H9 (cell line): Measurements from ENCODE around the gene ZNF791. TPM values are rescaled to one million over a fixed set of nuclear protein-coding genes. Genes with fewer than 3 reads are reported as not detected.

ENCODE experiments used
- DNase-seq: peaks from one replicate; pipeline ENCODE4 v3.0.0-alpha.2; 2017
- H2AFZ ChIP-seq: one replicate; pipeline ENCODE4 v1.6.1; 2013; ENCODE audit warnings: mild to moderate bottlenecking, low read length, control low read depth, moderate library complexity
- H2AK5ac ChIP-seq: 2 replicates; pipeline ENCODE4 v1.6.1; 2013; ENCODE audit warnings: low read length, control low read depth, mixed read lengths; ENCODE audit not compliant: insufficient read length
- H2BK120ac ChIP-seq: one replicate; pipeline ENCODE4 v1.6.1; 2013; ENCODE audit warnings: low read depth, mild to moderate bottlenecking, low read length, control low read depth, inconsistent platforms; ENCODE audit not compliant: poor library complexity, severe bottlenecking
- H2BK12ac ChIP-seq: 2 replicates; pipeline ENCODE4 v1.6.1; 2013; ENCODE audit warnings: low read length, control low read depth, mixed read lengths, low read depth; ENCODE audit not compliant: insufficient read length
- H2BK15ac ChIP-seq: 2 replicates; pipeline ENCODE4 v1.6.1; 2013; ENCODE audit warnings: low read depth, low read length, control low read depth
- H2BK20ac ChIP-seq: one replicate; pipeline ENCODE4 v1.6.1; 2013; ENCODE audit warnings: low read depth, mild to moderate bottlenecking, low read length, control low read depth, inconsistent platforms; ENCODE audit not compliant: poor library complexity, severe bottlenecking
- H2BK5ac ChIP-seq: 2 replicates; pipeline ENCODE4 v1.6.1; 2013; ENCODE audit warnings: low read length, control low read depth, mixed read lengths; ENCODE audit not compliant: insufficient read length
- H3K14ac ChIP-seq: 2 replicates; pipeline ENCODE4 v1.6.1; 2013; ENCODE audit warnings: low read length, control low read depth; ENCODE audit not compliant: insufficient read depth
- H3K18ac ChIP-seq: 2 replicates; pipeline ENCODE4 v1.6.1; 2013; ENCODE audit warnings: low read depth, mild to moderate bottlenecking, mixed read lengths, low read length, control low read depth; ENCODE audit not compliant: insufficient read length
- H3K23ac ChIP-seq: 2 replicates; pipeline ENCODE4 v1.6.1; 2013; ENCODE audit warnings: low read length, control low read depth, mixed read lengths, low read depth; ENCODE audit not compliant: insufficient read length
- H3K23me2 ChIP-seq: 2 replicates; pipeline ENCODE4 v1.6.1; 2013; ENCODE audit warnings: low read depth, mild to moderate bottlenecking, mixed read lengths, low read length, control low read depth; ENCODE audit not compliant: insufficient read length, poor library complexity, severe bottlenecking
- H3K27ac ChIP-seq: 2 replicates; pipeline ENCODE4 v1.5.1; 2013; ENCODE audit warnings: low read length, control low read depth, mixed read lengths, low read depth; ENCODE audit not compliant: insufficient read length
- H3K27me3 ChIP-seq: 2 replicates; pipeline ENCODE4 v1.6.1; 2013; ENCODE audit warnings: low read length, control low read depth, inconsistent platforms; ENCODE audit not compliant: insufficient read depth
- H3K4ac ChIP-seq: 2 replicates; pipeline ENCODE4 v1.6.1; 2013; ENCODE audit warnings: low read depth, mild to moderate bottlenecking, control low read depth, inconsistent platforms, low read length, moderate library complexity
- H3K4me1 ChIP-seq: 2 replicates; pipeline ENCODE4 v1.6.1; 2013; ENCODE audit warnings: low read length, control low read depth, inconsistent platforms; ENCODE audit not compliant: insufficient read depth
- H3K4me2 ChIP-seq: 2 replicates; pipeline ENCODE4 v1.6.1; 2013; ENCODE audit warnings: low read length, control low read depth, mixed read lengths; ENCODE audit not compliant: insufficient read length, insufficient read depth
- H3K56ac ChIP-seq: 2 replicates; pipeline ENCODE4 v1.6.1; 2013; ENCODE audit warnings: low read depth, mild to moderate bottlenecking, mixed read lengths, low read length, control low read depth; ENCODE audit not compliant: insufficient read length
- H3K79me1 ChIP-seq: 2 replicates; pipeline ENCODE4 v1.6.1; 2013; ENCODE audit warnings: low read depth, mild to moderate bottlenecking, moderate library complexity, low read length, control low read depth, inconsistent platforms; ENCODE audit not compliant: insufficient read depth, poor library complexity, severe bottlenecking
- H3K79me2 ChIP-seq: 2 replicates; pipeline ENCODE4 v1.6.1; 2013; ENCODE audit warnings: low read length, control low read depth, inconsistent platforms; ENCODE audit not compliant: insufficient read depth
- H3K9ac ChIP-seq: 2 replicates; pipeline ENCODE4 v1.6.1; 2013; ENCODE audit warnings: low read length, control low read depth, mixed read lengths; ENCODE audit not compliant: insufficient read length; ENCODE audit errors: extremely low read depth
- H3K9me3 ChIP-seq: one replicate; pipeline ENCODE4 v1.6.1; 2013; ENCODE audit warnings: low read depth, low read length, inconsistent platforms; ENCODE audit not compliant: control insufficient read depth
- H3T11ph ChIP-seq: one replicate; pipeline ENCODE4 v1.6.1; 2013; ENCODE audit warnings: mild to moderate bottlenecking, low read length, control low read depth, inconsistent platforms
- H4K20me1 ChIP-seq: one replicate; pipeline ENCODE4 v1.6.1; 2013; ENCODE audit not compliant: control insufficient read depth, insufficient read length, insufficient read depth
- H4K5ac ChIP-seq: 2 replicates; pipeline ENCODE4 v1.6.1; 2013; ENCODE audit warnings: low read depth, mild to moderate bottlenecking, mixed read lengths, low read length, control low read depth; ENCODE audit not compliant: insufficient read length
- H4K8ac ChIP-seq: replicated peaks from 2 replicates; pipeline ENCODE4 v1.6.1; 2013; ENCODE audit warnings: low read length, control low read depth, mixed read lengths, low read depth; ENCODE audit not compliant: insufficient read length
- H4K91ac ChIP-seq: 2 replicates; pipeline ENCODE4 v1.6.1; 2013; ENCODE audit warnings: low read depth, mild to moderate bottlenecking, moderate library complexity, mixed read lengths, low read length, control low read depth; ENCODE audit not compliant: insufficient read length
- H3K27ac Mint-ChIP-seq, 3 experiments: 2 replicates in 2 of 3; 3 replicates in 1 of 3; pipeline ENCODE4 v1.8.0; 2020 to 2021; ENCODE audit warnings: mixed read lengths in 3 of 3, mild to moderate bottlenecking in 1 of 3, moderate library complexity in 1 of 3
- H3K27me3 Mint-ChIP-seq: 2 replicates; pipeline ENCODE4 v1.8.0; 2021; ENCODE audit warnings: low read depth, mild to moderate bottlenecking, moderate library complexity, mixed read lengths
- H3K36me3 Mint-ChIP-seq, 3 experiments: 2 replicates in 2 of 3; 3 replicates in 1 of 3; pipeline ENCODE4 v1.8.0; 2020 to 2021; ENCODE audit warnings: low read depth in 3 of 3, mixed read lengths in 3 of 3; ENCODE audit not compliant: insufficient read depth in 1 of 3
- H3K4me1 Mint-ChIP-seq, 2 experiments: 2 replicates each; pipeline ENCODE4 v1.8.0; 2020; ENCODE audit warnings: mixed read lengths in 2 of 2
- H3K4me3 Mint-ChIP-seq, 2 experiments: 2 replicates in 1 of 2; 3 replicates in 1 of 2; pipeline ENCODE4 v1.8.0; 2020 to 2021; ENCODE audit warnings: mild to moderate bottlenecking in 2 of 2, mixed read lengths in 2 of 2, moderate library complexity in 1 of 2
- H3K9me3 Mint-ChIP-seq, 2 experiments: 2 replicates in 1 of 2; 3 replicates in 1 of 2; pipeline ENCODE4 v1.8.0; 2020; ENCODE audit warnings: mild to moderate bottlenecking in 2 of 2, mixed read lengths in 2 of 2, moderate library complexity in 1 of 2
- CTCF ChIP-seq: fragments of 200-600 bp; sonication (generic); conservative IDR thresholded peaks from 3 replicates; pipeline ENCODE4 v1.8.0; 2021; ENCODE audit warnings: antibody characterized with exemption, mild to moderate bottlenecking
- WGBS: extraction: QIAGEN DNeasy Blood & Tissue Kit; methylation state at CpG from one replicate; pipeline ENCODE4 v1.1.7; 2013; ENCODE audit warnings: missing lambda C conversion rate, low lambda C conversion rate, mixed read lengths; ENCODE audit not compliant: insufficient read length; ENCODE audit errors: extremely low coverage; 5-methylcytosine and 5-hydroxymethylcytosine counted together
- total RNA-seq: library from RNA; stranded (reverse); gene quantifications from 2 replicates; pipeline ENCODE4 v1.2.1, GENCODE V29; 2021

The ZNF791 gene
- total RNA-seq, 1 experiment from 2014 or later, result 20.2 TPM

GRCh38 chr19:12623361-12624031 lies 12.8 kb downstream of the ZNF791 start:
- no peak overlapping the region for H4K8ac ChIP-seq
- no peak overlapping the region for H2BK5ac ChIP-seq
- no peak overlapping the region for H2BK20ac ChIP-seq
- no peak overlapping the region for H3K23ac ChIP-seq
- H3K23me2 ChIP-seq, result no peaks in the 10 kb centered on the region
- no peak overlapping the region for H2AFZ ChIP-seq
- no CpG with 5 or more reads among the region's 4 CpGs for WGBS
- H4K91ac ChIP-seq, result no peak overlapping the region
- no peak for DNase-seq
- no peak overlapping the region for H3K27ac ChIP-seq
- H3K18ac ChIP-seq, result no peak overlapping the region
- H3K27ac Mint-ChIP-seq, result no peak overlapping the region
- no peaks in the 10 kb centered on the region for H3K4me1 ChIP-seq
- no peak overlapping the region for H2BK12ac ChIP-seq
- H3K14ac ChIP-seq, result no peak overlapping the region
- H3K9ac ChIP-seq, result no peak overlapping the region
- no peak for TF ChIP-seq CTCF
- no peak overlapping the region for H4K5ac ChIP-seq
- H2AK5ac ChIP-seq, result no peak overlapping the region
- H3K9me3 Mint-ChIP-seq, result peaks cover 43 to 62% of the 10 kb centered on the region in 2 experiments
- no peak overlapping the region for H2BK15ac ChIP-seq
- H3K36me3 Mint-ChIP-seq, result peaks cover 71 to 73% (median 73%) of the 10 kb centered on the region in 3 experiments
- H3K4me2 ChIP-seq, result no peak overlapping the region
- H4K20me1 ChIP-seq, result no peaks in the 10 kb centered on the region
- H3K79me2 ChIP-seq, result peaks cover 2% of the 10 kb centered on the region; the same call in 1 of the 2 replicates
- H3K56ac ChIP-seq, result no peak overlapping the region
- H3K27me3 Mint-ChIP-seq, result no peaks in the 10 kb centered on the region
- H3K4me3 Mint-ChIP-seq, result no peak overlapping the region
- H3K27me3 ChIP-seq, result no peaks in the 10 kb centered on the region
- no peak overlapping the region for H2BK120ac ChIP-seq
- H3K9me3 ChIP-seq, result peaks cover 21% of the 10 kb centered on the region
- H3K4ac ChIP-seq, result no peak overlapping the region
- H3T11ph ChIP-seq, result no peak overlapping the region
- peaks cover 3% of the 10 kb centered on the region for H3K79me1 ChIP-seq
- no peaks in the 10 kb centered on the region for H3K4me1 Mint-ChIP-seq
